ENCODE measurements around the gene ASMT.

Gene ASMT

DNA sequence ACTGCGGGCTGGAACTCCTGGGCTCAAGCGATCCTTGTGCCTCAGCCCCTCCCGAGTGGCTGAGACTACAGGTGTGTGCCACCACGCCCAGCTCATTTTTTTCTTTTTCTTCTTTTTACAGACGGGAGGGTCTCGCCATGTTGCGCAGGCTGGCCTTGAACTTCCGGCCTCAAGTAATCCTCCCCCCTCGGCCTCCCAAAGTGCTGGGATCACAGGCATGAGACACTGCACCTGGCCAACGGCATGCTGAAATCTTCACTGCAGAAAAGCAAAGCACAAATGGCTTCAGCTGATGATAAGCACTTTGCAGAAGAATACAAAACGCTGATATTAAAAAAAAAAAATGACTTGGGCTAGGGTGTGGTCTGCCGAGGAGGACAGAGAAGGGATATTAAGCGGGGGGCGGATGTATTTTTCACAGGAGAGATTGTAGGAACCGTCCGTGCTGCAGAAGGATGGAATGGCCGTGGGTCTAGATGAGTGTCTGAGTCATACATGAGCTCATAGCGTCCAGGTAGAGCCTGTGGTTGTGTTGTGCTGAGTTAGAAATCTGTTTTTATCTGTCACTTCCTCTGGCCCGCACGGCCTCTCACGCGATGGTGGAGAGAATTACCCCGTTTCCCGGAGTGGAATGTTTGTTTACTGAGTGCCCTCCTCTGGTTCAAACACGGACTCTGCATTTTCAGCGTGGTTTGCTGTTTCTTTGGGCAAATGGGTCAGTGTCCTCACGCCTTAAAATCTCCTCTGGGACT, 32.0 kb upstream of the ASMT start:
- H3K4me3 ChIP-seq (ENCODE audit: low read depth, low read length) = no peak overlapping the region
- TF ChIP-seq, protein P1, sequence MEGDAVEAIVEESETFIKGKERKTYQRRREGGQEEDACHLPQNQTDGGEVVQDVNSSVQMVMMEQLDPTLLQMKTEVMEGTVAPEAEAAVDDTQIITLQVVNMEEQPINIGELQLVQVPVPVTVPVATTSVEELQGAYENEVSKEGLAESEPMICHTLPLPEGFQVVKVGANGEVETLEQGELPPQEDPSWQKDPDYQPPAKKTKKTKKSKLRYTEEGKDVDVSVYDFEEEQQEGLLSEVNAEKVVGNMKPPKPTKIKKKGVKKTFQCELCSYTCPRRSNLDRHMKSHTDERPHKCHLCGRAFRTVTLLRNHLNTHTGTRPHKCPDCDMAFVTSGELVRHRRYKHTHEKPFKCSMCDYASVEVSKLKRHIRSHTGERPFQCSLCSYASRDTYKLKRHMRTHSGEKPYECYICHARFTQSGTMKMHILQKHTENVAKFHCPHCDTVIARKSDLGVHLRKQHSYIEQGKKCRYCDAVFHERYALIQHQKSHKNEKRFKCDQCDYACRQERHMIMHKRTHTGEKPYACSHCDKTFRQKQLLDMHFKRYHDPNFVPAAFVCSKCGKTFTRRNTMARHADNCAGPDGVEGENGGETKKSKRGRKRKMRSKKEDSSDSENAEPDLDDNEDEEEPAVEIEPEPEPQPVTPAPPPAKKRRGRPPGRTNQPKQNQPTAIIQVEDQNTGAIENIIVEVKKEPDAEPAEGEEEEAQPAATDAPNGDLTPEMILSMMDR (IDR thresholded peaks at IDR 0.05; ENCODE audit: control insufficient read depth, extremely low read depth, insufficient read depth) = no peak
- no peak for DNase-seq (ENCODE audit: low read depth)

DNA sequence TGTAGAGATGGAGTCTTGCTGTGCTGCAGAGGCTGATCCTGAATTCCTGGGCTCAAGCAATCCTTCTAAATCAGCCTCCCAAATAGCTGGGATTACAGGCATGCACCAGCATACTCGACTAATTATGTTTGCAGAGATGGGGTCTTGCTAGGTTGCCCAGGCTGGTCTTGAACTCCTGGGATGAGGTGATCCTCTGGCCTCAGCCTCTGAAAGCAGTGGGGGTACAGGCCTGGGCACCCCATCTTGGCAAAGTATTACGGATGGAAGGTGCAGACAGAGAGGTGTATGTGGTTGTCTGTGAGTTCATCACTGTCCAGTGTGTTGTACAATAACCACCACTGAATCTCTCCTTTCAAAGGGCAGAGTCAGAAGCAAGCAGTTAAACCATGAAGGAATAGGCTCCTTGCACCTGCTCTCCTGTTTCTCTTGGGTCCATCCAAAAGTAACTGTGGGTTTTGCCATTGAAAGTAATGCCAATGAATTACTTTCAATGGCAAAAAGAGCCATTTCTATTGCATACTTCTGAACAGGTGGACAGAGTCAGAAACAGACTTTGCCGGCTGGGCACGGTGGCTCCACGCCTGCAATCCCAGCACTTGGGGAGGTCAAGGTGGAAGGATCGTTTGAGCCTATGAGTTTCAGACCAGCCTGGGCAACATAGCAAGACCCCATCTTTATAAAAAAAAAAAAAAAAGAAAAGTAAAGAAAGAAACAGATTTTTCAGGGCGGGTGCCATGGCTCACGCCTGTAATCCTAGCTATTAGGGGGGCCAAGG, 30.4 kb upstream of the ASMT start:
- no peak overlapping the region for H3K4me3 ChIP-seq (ENCODE audit: low read depth, low read length)

DNA sequence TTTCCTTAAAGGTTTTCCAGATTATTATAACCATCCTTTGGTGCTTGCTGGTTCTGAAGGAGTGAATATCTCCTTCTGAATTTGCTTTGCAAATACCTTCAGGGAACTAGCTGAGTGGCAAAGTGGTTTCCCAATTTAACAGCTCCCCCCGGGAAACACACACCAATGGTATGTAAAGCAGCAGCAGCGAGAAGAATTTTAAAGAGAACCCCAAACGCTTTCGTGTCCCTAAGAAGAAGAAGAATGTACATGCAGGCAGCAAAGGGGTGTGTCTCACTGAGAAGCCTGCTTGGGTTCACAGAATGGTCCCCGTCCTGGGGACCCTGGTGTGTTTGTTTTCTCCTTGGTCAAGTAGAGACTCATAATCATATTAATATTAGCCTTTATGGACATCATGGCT, 27.7 kb upstream of the ASMT start:
- DNase-seq (ENCODE audit: low read depth) = no peak
- TF ChIP-seq, protein P1 (IDR thresholded peaks at IDR 0.05; ENCODE audit: control insufficient read depth, extremely low read depth, insufficient read depth) = no peak
- H3K4me3 ChIP-seq (ENCODE audit: low read depth, low read length) = no peak overlapping the region

More for the DNA sequence above, 30.4 kb upstream of the ASMT start:
- TF ChIP-seq, protein P1 (IDR thresholded peaks at IDR 0.05; ENCODE audit: control insufficient read depth, extremely low read depth, insufficient read depth) = no peak
- DNase-seq (ENCODE audit: low read depth) = no peak

DNA sequence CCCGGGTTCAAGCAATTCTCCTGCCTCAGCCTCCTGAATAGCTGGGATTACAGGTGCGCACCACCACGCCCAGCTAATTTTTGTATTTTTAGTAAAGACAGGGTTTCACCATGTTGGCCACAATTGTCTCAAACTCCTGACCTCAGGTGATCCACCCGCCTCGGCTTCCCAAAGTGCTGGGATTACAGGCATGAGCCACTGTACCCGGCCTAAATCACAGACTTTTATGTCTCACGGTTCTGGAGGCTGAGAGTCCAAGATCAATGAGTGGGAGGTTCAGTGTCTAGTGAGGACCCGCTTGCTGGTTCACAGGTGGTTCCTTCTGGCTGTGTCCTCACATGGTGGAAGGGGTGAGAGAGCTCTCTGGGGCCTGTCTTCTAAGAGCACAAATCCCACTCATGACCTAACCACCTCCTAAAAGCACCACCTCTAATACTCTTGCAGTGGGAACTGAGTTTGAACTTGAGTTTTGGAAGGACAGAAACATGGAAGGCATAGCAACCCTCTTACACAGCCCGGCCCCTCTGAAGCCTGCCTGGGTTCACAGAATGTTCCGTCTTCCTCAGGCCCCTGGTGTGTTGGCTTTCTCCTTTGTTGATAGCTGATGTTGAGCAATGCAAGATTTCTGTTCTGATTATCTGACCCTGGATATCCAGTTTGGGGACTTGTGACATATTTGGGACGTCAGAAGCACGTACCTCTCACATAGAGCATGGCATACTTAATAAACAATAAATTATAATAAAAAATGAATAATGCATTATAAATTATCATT, 25.3 kb upstream of the ASMT start:
- TF ChIP-seq, protein P1 (IDR thresholded peaks at IDR 0.05; ENCODE audit: control insufficient read depth, extremely low read depth, insufficient read depth) = no peak
- DNase-seq (ENCODE audit: low read depth) = no peak
- no peak overlapping the region for H3K4me3 ChIP-seq (ENCODE audit: low read depth, low read length)

DNA sequence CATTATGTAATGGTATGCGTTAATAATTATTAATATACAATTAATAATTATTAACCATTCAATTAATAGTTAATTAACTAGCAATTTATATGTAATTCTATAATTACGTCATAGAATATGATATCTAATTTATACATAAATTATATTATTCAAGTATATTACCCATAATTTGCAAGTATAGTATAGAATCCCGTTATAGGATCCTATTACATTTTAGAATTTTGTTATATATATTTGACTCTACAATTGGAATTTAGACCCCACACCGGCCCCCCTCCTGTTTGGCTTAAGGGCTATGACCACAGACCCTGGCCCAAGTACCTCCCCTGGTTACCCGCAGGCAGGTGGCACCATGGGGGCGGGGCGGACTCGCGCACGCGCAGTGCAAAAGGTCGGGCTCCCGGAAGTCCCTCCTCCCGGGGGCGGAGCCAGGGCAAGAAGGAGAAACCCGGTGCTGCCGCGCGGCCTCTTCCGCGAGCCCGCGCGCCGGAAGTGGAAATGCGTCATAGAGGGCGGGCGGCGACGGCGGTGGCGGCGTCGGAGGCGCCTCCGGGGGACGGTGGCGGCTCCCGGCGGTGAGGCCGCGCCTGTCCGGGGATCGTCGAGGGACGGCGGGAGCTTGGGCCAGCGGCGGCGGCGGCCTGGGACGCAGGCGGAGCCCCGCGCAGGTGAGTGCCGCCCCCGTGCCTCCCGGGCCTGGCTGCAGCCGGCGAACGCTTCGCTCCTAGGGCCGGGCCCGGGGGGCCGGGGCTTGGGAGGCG, 23.6 kb upstream of the ASMT start, which contains the start of gene AKAP17A:
AKAP17A (plus strand) TSS at position 503 of the 761 bp plus-strand sequence. CDS start 1,859 bp downstream, outside the sequence.
- DNase-seq (ENCODE audit: low read depth) = peak; percentile 70
- TF ChIP-seq, protein P1 (IDR thresholded peaks at IDR 0.05; ENCODE audit: control insufficient read depth, extremely low read depth, insufficient read depth) = no peak
- peak within 1 kb of the TSS; percentile 98 for H3K4me3 ChIP-seq (ENCODE audit: low read depth, low read length)

DNA sequence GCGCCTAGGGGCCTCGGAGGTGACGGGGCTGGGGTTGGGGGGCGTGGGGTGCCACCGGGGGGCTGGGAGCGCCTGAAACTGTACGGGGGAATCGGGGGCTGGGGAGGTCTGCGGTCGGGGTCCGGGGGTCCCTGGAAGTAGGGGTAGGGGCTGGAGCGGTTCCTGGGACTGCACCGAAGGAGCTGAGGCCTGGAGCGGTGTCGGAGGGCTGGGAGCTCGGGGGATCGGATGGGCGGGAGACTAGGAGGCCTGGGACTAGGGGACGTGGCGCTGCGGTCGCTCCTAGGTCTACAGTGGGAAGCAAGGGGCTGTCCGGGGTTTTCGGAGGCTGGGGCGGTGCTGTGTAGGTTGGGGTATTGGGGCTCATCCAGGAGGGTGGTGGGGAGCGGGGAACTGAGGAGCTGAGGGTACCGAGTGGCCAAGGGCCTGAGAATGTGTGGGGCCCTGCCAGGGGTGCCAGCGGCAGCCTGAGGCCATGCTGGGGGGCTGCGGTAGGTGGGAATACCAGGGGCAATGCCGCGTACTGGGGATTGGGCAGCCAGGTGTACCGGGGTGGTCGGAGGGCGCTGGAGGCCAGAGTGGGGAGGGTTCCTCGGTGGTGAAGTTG, 22.9 kb upstream of the ASMT start:
- DNase-seq (ENCODE audit: low read depth) = no peak
- TF ChIP-seq, protein P1 (IDR thresholded peaks at IDR 0.05; ENCODE audit: control insufficient read depth, extremely low read depth, insufficient read depth) = no peak
- peak overlapping the region; percentile 98 for H3K4me3 ChIP-seq (ENCODE audit: low read depth, low read length)
